Activated B cell treated with CpG ODN at 0.5 μM for 24 hours (primary cell): ENCODE results near the gene CEP72. TPM values are rescaled to one million over a fixed set of nuclear protein-coding genes. Genes with fewer than 3 reads are reported as not detected.

Experiments
- ATAC-seq: fragments of 200-7000 bp; cut with Tn5 transposase; one replicate; pipeline ENCODE4 v1.10.0; 2021; ENCODE audit warnings: low read depth, mild to moderate bottlenecking, moderate library complexity
- CTCF ChIA-PET: fragments of 350-600 bp; sonication (Branson Sonifier 250); formaldehyde crosslinking; loops from one replicate; lab custom pipeline; 2021; ENCODE audit warnings: antibody characterized with exemption; lab: Charles Lee
- POLR2A ChIA-PET: fragments of 350-600 bp; sonication (Branson Sonifier 250); formaldehyde crosslinking; loops from one replicate; lab custom pipeline; 2021; ENCODE audit warnings: antibody characterized with exemption; lab: Charles Lee
- DNase-seq: peaks from one replicate; pipeline ENCODE4 v3.0.0; 2022
- H3K27ac Mint-ChIP-seq: one replicate; pipeline ENCODE4 v1.8.0; 2020; ENCODE audit warnings: mixed read lengths
- H3K27me3 Mint-ChIP-seq: one replicate; pipeline ENCODE4 v1.8.0; 2021; ENCODE audit warnings: mixed read lengths
- H3K36me3 Mint-ChIP-seq: one replicate; pipeline ENCODE4 v1.8.0; 2021; ENCODE audit warnings: low read depth, mixed read lengths
- H3K4me1 Mint-ChIP-seq: one replicate; pipeline ENCODE4 v1.8.0; 2021; ENCODE audit warnings: mixed read lengths
- H3K4me3 Mint-ChIP-seq: one replicate; pipeline ENCODE4 v1.8.0; 2020; ENCODE audit warnings: mild to moderate bottlenecking, mixed read lengths
- H3K9me3 Mint-ChIP-seq: one replicate; pipeline ENCODE4 v1.8.0; 2020; ENCODE audit warnings: mixed read lengths
- CTCF ChIP-seq: fragments of 200-600 bp; IDR thresholded peaks from one replicate; pipeline ENCODE4 v1.8.0; 2022; ENCODE audit warnings: antibody characterized with exemption, mild to moderate bottlenecking
- intact Hi-C: fragments of 100-400 bp; cut with micrococcal nuclease; formaldehyde crosslinking; loops from one replicate; pipeline ENCODE4 v1.15.1; 2024
- total RNA-seq: library from RNA; stranded (reverse); gene quantifications from 2 replicates; pipeline ENCODE4 v1.2.3, GENCODE V29; 2022

CEP72 gene
- total RNA-seq, 1 donor from 2014 or later: 17.4 TPM

GRCh38 chr5:658103-658502 lies 46.0 kb downstream of the CEP72 start:
- intact Hi-C loops: no loop called here
- ChIA-PET POLR2A (no interaction called here), CTCF (no interaction called here)
- H3K36me3 Mint-ChIP-seq: peaks cover 50% of the 10 kb centered on the region
- DNase-seq: no peak
- H3K4me1 Mint-ChIP-seq: no peaks in the 10 kb centered on the region
- H3K27me3 Mint-ChIP-seq: no peaks in the 10 kb centered on the region
- H3K27ac Mint-ChIP-seq: no peak overlapping the region
- H3K9me3 Mint-ChIP-seq: no peaks in the 10 kb centered on the region
- no peak for ATAC-seq
- TF ChIP-seq CTCF: no peak
- no peak overlapping the region for H3K4me3 Mint-ChIP-seq

- H3K27me3 Mint-ChIP-seq: no peaks in the 10 kb centered on the region
- no peak overlapping the region for H3K27ac Mint-ChIP-seq
- H3K9me3 Mint-ChIP-seq: no peaks in the 10 kb centered on the region
- H3K4me1 Mint-ChIP-seq: no peaks in the 10 kb centered on the region
- no peak for TF ChIP-seq CTCF
- no peak for DNase-seq
- ChIA-PET POLR2A (no interaction called here), CTCF (no interaction called here)
- H3K36me3 Mint-ChIP-seq: peaks cover 54% of the 10 kb centered on the region
- no peak overlapping the region for H3K4me3 Mint-ChIP-seq
- ATAC-seq: no peak
- intact Hi-C loops: loop anchor here (10.0 kb wide), 1 partner anchor 45 kb away; the partner anchor contains the start of gene CEP72
Measured at GRCh38 chr5:659496-660263, 47.5 kb downstream of the CEP72 start.

GRCh38 chr5:660491-661030 lies 48.4 kb downstream of the CEP72 start:
- Mint-ChIP-seq H3K9me3 (no peaks in the 10 kb centered on the region), H3K27me3 (no peaks in the 10 kb centered on the region), H3K36me3 (peaks cover 51% of the 10 kb centered on the region), H3K27ac (no peak overlapping the region), H3K4me1 (no peaks in the 10 kb centered on the region), H3K4me3 (no peak overlapping the region)
- no peak for TF ChIP-seq CTCF
- ChIA-PET POLR2A (no interaction called here), CTCF (no interaction called here)
- DNase-seq: no peak
- no peak for ATAC-seq
- intact Hi-C loops: loop anchor here (10.0 kb wide), 1 partner anchor 46 kb away; the partner anchor contains the start of gene CEP72

- ATAC-seq (no peak), DNase-seq (no peak)
- H3K27ac Mint-ChIP-seq: no peak overlapping the region
- no peak overlapping the region for H3K4me3 Mint-ChIP-seq
- intact Hi-C loops: loop anchor here (10.0 kb wide), 1 partner anchor 47 kb away; the partner anchor contains the start of gene CEP72
- POLR2A ChIA-PET: no interaction called here
- no peaks in the 10 kb centered on the region for H3K9me3 Mint-ChIP-seq
- no peak for TF ChIP-seq CTCF
- H3K4me1 Mint-ChIP-seq: no peaks in the 10 kb centered on the region
- no peaks in the 10 kb centered on the region for H3K27me3 Mint-ChIP-seq
- CTCF ChIA-PET: no interaction called here
- peaks cover 44% of the 10 kb centered on the region for H3K36me3 Mint-ChIP-seq
Measured at GRCh38 chr5:661891-662750, 50.0 kb downstream of the CEP72 start.
